ENCODE results near the gene SLC2A8. TPM values are rescaled to one million over a fixed set of nuclear protein-coding genes. Genes with fewer than 3 reads are reported as not detected.

SLC2A8 gene
- total RNA-seq, 1 donor from 2014 or later, result 9.2 TPM

GRCh38 chr9:127403507-127404192 lies 6.7 kb downstream of the SLC2A8 start:
- DNase-seq, result no peak

- DNase-seq, result no peak
Measured at GRCh38 chr9:127404631-127405030, 7.7 kb downstream of the SLC2A8 start.

GRCh38 chr9:127405344-127406125 lies 8.6 kb downstream of the SLC2A8 start:
- DNase-seq, result no peak

- no peak for DNase-seq
Measured at GRCh38 chr9:127406799-127407491, 10.0 kb downstream of the SLC2A8 start.

GRCh38 chr9:127407492-127407843 lies 10.5 kb downstream of the SLC2A8 start:
- DNase-seq, result no peak

- DNase-seq, result no peak
Measured at GRCh38 chr9:127411122-127411521, 14.2 kb downstream of the SLC2A8 start.

GRCh38 chr9:127415141-127415540 lies 18.2 kb downstream of the SLC2A8 start:
- no peak for DNase-seq

GRCh38 chr9:127415657-127416056 lies 18.7 kb downstream of the SLC2A8 start:
- no peak for DNase-seq

- DNase-seq, result no peak
Measured at GRCh38 chr9:127417131-127418036, 20.4 kb downstream of the SLC2A8 start.

GRCh38 chr9:127418037-127418471 lies 21.1 kb downstream of the SLC2A8 start:
- DNase-seq, result no peak

- no peak for DNase-seq
Measured at GRCh38 chr9:127419348-127419747, 22.4 kb downstream of the SLC2A8 start.

GRCh38 chr9:127421057-127421456 lies 24.1 kb downstream of the SLC2A8 start:
- DNase-seq, result no peak

GRCh38 chr9:127422133-127422782 lies 25.3 kb downstream of the SLC2A8 start:
- DNase-seq, result no peak

- no peak for DNase-seq
Measured at GRCh38 chr9:127422787-127423186, 25.8 kb downstream of the SLC2A8 start.

- DNase-seq, result no peak
Measured at GRCh38 chr9:127423476-127423933, 26.5 kb downstream of the SLC2A8 start.

- DNase-seq, result peak; percentile 88
Measured at GRCh38 chr9:127423934-127424675, 27.1 kb downstream of the SLC2A8 start, which contains the start of gene ZNF79. ZNF79 (plus strand) TSS chr9:127424382; CDS start chr9:127424788, 406 bp downstream.

- DNase-seq, result no peak
Measured at GRCh38 chr9:127424676-127424999, 27.7 kb downstream of the SLC2A8 start.

GRCh38 chr9:127426756-127427155 lies 29.8 kb downstream of the SLC2A8 start:
- no peak for DNase-seq

GRCh38 chr9:127428348-127428747 lies 31.4 kb downstream of the SLC2A8 start:
- no peak for DNase-seq

GRCh38 chr9:127430415-127430814 lies 33.4 kb downstream of the SLC2A8 start:
- no peak for DNase-seq
